HCT116 (cell line): Measurements from ENCODE around the gene HMGXB3. TPM values are rescaled to one million over a fixed set of nuclear protein-coding genes. Genes with fewer than 3 reads are reported as not detected.

ENCODE experiments used
- ATAC-seq: fragments of 200-7000 bp; cut with Tn5 transposase; 2 replicates; pipeline ENCODE4 v1.9.1; 2020; ENCODE audit warnings: mild to moderate bottlenecking, moderate library complexity
- BruUV-seq: library from RNA; stranded (reverse); fragments of 400-500 nt; replicated peaks from 2 replicates; lab custom pipeline; 2021; lab: Mats Ljungman, UMichigan
- CTCF ChIA-PET: fragments of 300-600 bp; sonication (Branson Sonifier 250); formaldehyde crosslinking; loops from one replicate; lab custom pipeline; 2021; ENCODE audit warnings: antibody characterized with exemption; lab: Charles Lee
- POLR2A ChIA-PET: fragments of 300-600, 350-600 bp; sonication (Branson Sonifier 250); formaldehyde crosslinking; loops from one replicate; lab custom pipeline; 2021; ENCODE audit warnings: antibody characterized with exemption; lab: Charles Lee
- RAD21 ChIA-PET, 2 experiments: fragments of 300-600 bp; sonication (Branson Sonifier 250); formaldehyde crosslinking; loops; one replicate each; lab custom pipeline; 2023; ENCODE audit warnings: low total read pairs in 2 of 2; ENCODE audit not compliant: uncharacterized antibody in 2 of 2, unreplicated experiment in 2 of 2, low non-redundant PET in 1 of 2; lab: Charles Lee
- DNase-seq: peaks from one replicate; pipeline ENCODE4 v3.0.0-alpha.2; 2010; ENCODE audit warnings: low read depth, low spot score
- H2AFZ ChIP-seq: fragments of 200-600 bp; shearing (Covaris generic), sonication (generic); 2 replicates; pipeline ENCODE4 v1.6.1; 2017; ENCODE audit warnings: low read depth, mixed run types, mixed read lengths, antibody characterized with exemption, low read length; ENCODE audit not compliant: poor library complexity, severe bottlenecking
- H3K27ac ChIP-seq: 2 replicates; pipeline ENCODE4 v1.5.1; 2012; ENCODE audit warnings: low read depth, low read length
- H3K27me3 ChIP-seq: fragments of 200-600 bp; sonication (generic); 2 replicates; pipeline ENCODE4 v1.6.1; 2016; ENCODE audit warnings: mixed run types, low read length, mixed read lengths; ENCODE audit not compliant: insufficient read depth
- H3K36me3 ChIP-seq, 2 experiments: fragments of 200-500 bp in 1 of 2; fragments of 200-600 bp in 1 of 2; sonication (Bioruptor generic) in 1 of 2; sonication (generic) in 1 of 2; 2 replicates each; pipeline versions ENCODE4 v1.5.1 to v1.6.1; 2014 to 2016; ENCODE audit warnings: low read length in 2 of 2, inconsistent platforms in 1 of 2, mixed read lengths in 1 of 2, mixed run types in 1 of 2; ENCODE audit not compliant: insufficient read depth in 2 of 2, control insufficient read depth in 1 of 2
- H3K4me1 ChIP-seq, 2 experiments: fragments of 200-600 bp in 1 of 2; sonication (generic) in 1 of 2; 2 replicates each; pipeline versions ENCODE4 v1.5.1 to v1.6.1; 2012 to 2017; ENCODE audit warnings: low read length in 2 of 2, inconsistent platforms in 1 of 2, mild to moderate bottlenecking in 1 of 2, mixed read lengths in 1 of 2, mixed run types in 1 of 2, moderate library complexity in 1 of 2; ENCODE audit not compliant: insufficient read depth in 2 of 2, control insufficient read depth in 1 of 2
- H3K4me2 ChIP-seq: fragments of 200-600 bp; sonication (generic); 2 replicates; pipeline ENCODE4 v1.6.1; 2017; ENCODE audit warnings: mixed run types, low read length, mixed read lengths
- H3K4me3 ChIP-seq, 2 experiments: fragments of 200-600 bp in 1 of 2; sonication (generic) in 1 of 2; replicated peaks in 1 of 2; 2 replicates each; pipeline ENCODE4 v1.5.1; 2011 to 2016; ENCODE audit warnings: low read length in 2 of 2, control low read depth in 1 of 2, low read depth in 1 of 2, mild to moderate bottlenecking in 1 of 2, mixed read lengths in 1 of 2, mixed run types in 1 of 2
- H3K79me2 ChIP-seq: fragments of 200-600 bp; sonication (generic); 2 replicates; pipeline ENCODE4 v1.6.1; 2017; ENCODE audit warnings: mild to moderate bottlenecking, mixed run types, low read length, moderate library complexity, mixed read lengths; ENCODE audit not compliant: insufficient read depth
- H3K9ac ChIP-seq: fragments of 200-600 bp; sonication (generic); 2 replicates; pipeline ENCODE4 v1.6.1; 2016; ENCODE audit warnings: low read length, mixed read lengths
- H3K9me2 ChIP-seq: fragments of 200-600 bp; sonication (generic), shearing (Covaris generic); 2 replicates; pipeline ENCODE4 v1.6.1; 2017; ENCODE audit warnings: mixed run types, mild to moderate bottlenecking, moderate library complexity; ENCODE audit not compliant: insufficient read depth
- H3K9me3 ChIP-seq, 2 experiments: fragments of 200-500 bp in 1 of 2; fragments of 200-600 bp in 1 of 2; sonication (Bioruptor generic) in 1 of 2; sonication (generic) in 1 of 2; 2 replicates each; pipeline ENCODE4 v1.6.1; 2014 to 2017; ENCODE audit warnings: low read length in 2 of 2, mixed read lengths in 2 of 2, inconsistent platforms in 1 of 2, low read depth in 1 of 2, mild to moderate bottlenecking in 1 of 2, mixed run types in 1 of 2, moderate library complexity in 1 of 2; ENCODE audit not compliant: control insufficient read depth in 1 of 2, insufficient read depth in 1 of 2
- H4K20me1 ChIP-seq: fragments of 200-600 bp; sonication (generic), shearing (Covaris generic); 2 replicates; pipeline ENCODE4 v1.6.1; 2017; ENCODE audit warnings: mixed run types, mild to moderate bottlenecking, moderate library complexity; ENCODE audit not compliant: insufficient read depth
- CBX3 ChIP-seq: IDR thresholded peaks from 2 replicates; pipeline ENCODE4 v1.6.1; 2012; ENCODE audit warnings: low read depth
- CEBPB ChIP-seq: IDR thresholded peaks from 2 replicates; pipeline ENCODE4 v1.6.1; 2012; ENCODE audit warnings: low read depth
- ELF1 ChIP-seq: IDR thresholded peaks from 2 replicates; pipeline ENCODE4 v1.6.1; 2012; ENCODE audit warnings: low read depth, borderline replicate concordance
- EZH2 ChIP-seq: fragments of 200-600 bp; sonication (generic); IDR thresholded peaks from 2 replicates; pipeline ENCODE4 v1.6.1; 2017; ENCODE audit warnings: antibody characterized with exemption, mixed run types
- EZH2phosphoT487 ChIP-seq: fragments of 200-600 bp; IDR thresholded peaks from 2 replicates; pipeline ENCODE4 v1.6.1; 2018; ENCODE audit warnings: antibody characterized with exemption, borderline replicate concordance
- JUND ChIP-seq: IDR thresholded peaks from 2 replicates; pipeline ENCODE4 v1.6.1; 2012
- POLR2AphosphoS5 ChIP-seq: IDR thresholded peaks from 2 replicates; pipeline ENCODE4 v1.6.1; 2011; ENCODE audit warnings: mild to moderate bottlenecking, low read depth, low read length, moderate library complexity
- RAD21 ChIP-seq: IDR thresholded peaks from 2 replicates; pipeline ENCODE4 v1.6.1; 2012; ENCODE audit warnings: low read depth, mild to moderate bottlenecking
- SIN3A ChIP-seq: IDR thresholded peaks from 2 replicates; pipeline ENCODE4 v1.6.1; 2012; ENCODE audit warnings: low read depth
- SP1 ChIP-seq: IDR thresholded peaks from 2 replicates; pipeline ENCODE4 v1.6.1; 2012; ENCODE audit warnings: low read depth
- SRF ChIP-seq: IDR thresholded peaks from 2 replicates; pipeline ENCODE4 v1.6.1; 2012; ENCODE audit warnings: low read depth
- TCF7L2 ChIP-seq: IDR thresholded peaks from 2 replicates; pipeline ENCODE4 v1.7.0; 2011; ENCODE audit warnings: borderline replicate concordance, inconsistent platforms; ENCODE audit not compliant: insufficient read depth, insufficient read length; ENCODE audit errors: extremely low read depth
- ZFX ChIP-seq: fragments of 450-650 bp; IDR thresholded peaks from 2 replicates; pipeline ENCODE4 v1.6.1; 2017
- intact Hi-C: fragments of 100-400 bp; cut with micrococcal nuclease; formaldehyde crosslinking; loops from 2 replicates; pipeline ENCODE4 v1.10.0; 2022
- total RNA-seq: library from RNA; stranded (reverse); gene quantifications from one replicate; pipeline ENCODE4 v1.2.1, GENCODE V29; 2021; ENCODE audit not compliant: unreplicated experiment
- TF ChIP-seq, protein P1 (sequence below): IDR thresholded peaks from 2 replicates; pipeline ENCODE4 v1.6.1; 2011; ENCODE audit warnings: mild to moderate bottlenecking, low read length, moderate library complexity; ENCODE audit not compliant: insufficient replicate concordance; ENCODE audit errors: extremely low read depth
- TF ChIP-seq, protein P2 (sequence below): IDR thresholded peaks from 2 replicates; pipeline ENCODE4 v1.6.1; 2012
- TF ChIP-seq, protein P3 (sequence below), 3 experiments: fragments of 200-600 bp in 1 of 3; sonication (generic) in 1 of 3; IDR thresholded peaks in 2 of 3; conservative IDR thresholded peaks in 1 of 3; 2 replicates each; pipeline ENCODE4 v1.5.1; 2012 to 2017; ENCODE audit warnings: low read depth in 2 of 3, low read length in 2 of 3, antibody characterized with exemption in 1 of 3, borderline replicate concordance in 1 of 3, control low read depth in 1 of 3, mild to moderate bottlenecking in 1 of 3, mixed read lengths in 1 of 3, mixed run types in 1 of 3, moderate library complexity in 1 of 3; ENCODE audit not compliant: insufficient read depth in 1 of 3
- TF ChIP-seq, protein P4 (sequence below): IDR thresholded peaks from 2 replicates; pipeline ENCODE4 v1.6.1; 2012

The HMGXB3 gene
- total RNA-seq, 1 experiment from 2014 or later = 41.8 TPM

DNA sequence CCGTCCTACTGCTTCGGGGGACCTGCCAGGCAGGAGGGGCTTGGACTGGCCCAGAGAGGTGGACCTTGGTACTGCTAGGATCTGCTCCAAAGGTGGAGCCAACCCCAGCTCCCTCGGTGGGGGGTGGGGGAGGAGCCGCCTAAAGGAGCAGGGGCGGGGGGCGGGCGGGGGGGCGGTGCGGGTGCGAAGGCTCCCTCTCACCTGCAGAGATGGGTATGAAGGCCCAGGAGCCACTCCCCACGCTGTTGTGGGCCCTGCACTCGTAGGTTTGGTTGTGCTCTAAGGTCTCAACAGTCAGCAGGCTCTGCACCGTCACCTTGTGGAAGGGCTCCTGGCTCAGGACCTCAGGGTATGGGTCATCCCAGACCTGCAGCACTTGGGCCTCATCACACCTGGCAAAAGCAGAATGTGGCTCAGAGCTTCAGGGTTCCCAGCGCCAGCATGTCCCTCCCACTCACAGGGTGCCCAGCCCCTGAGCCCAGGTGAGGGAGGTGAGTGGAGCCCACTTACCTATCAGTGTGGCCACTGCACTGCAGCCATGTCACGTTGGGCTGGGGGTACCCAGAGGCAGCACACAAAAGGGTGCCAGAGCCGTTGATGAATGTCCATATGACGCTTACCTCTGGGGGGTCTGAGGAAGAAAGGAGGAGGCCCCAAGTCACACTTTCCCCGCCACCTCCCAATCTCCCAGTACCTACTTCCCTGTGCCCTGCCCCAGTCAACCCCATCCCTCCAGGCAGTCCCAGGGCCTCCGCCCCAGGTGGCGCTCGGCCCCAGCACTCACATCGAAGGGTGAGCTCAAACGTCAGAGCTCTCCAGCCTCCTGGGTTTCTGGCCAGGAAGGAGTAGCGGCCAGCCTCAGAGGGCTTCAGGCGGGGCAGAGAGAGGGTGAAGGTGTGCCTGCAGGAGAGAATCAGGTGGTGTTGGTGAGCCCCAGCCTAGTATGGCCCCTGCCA lies 69.4 kb downstream of the HMGXB3 start (continued):
- no peak for TF ChIP-seq SRF

DNA sequence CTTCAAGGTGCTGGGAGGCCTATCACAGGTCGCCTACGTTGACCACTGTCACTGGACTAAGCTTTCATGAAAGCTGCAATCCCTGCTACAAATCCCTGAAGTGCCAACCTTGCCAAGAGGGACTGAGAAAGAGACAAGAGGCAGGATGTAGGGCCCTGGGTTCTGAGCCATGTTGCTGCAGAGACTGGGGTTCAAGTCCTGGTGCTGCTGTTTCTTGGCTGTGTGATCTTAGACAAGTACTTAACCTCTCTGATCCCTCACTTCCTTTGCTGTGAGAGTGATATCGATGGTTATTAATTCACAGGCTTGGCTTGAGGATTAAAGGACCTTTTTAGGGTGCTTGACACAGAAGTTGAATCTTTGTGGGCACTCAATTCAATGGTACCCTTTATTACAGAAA lies 70.3 kb downstream of the HMGXB3 start:
- Histone ChIP-seq H3K36me3 (no peaks in the 10 kb centered on the region), H3K4me1 (peaks cover 0 to 3% of the 10 kb centered on the region in 2 experiments; a peak in 1 of 4 replicates), H3K9ac (no peak overlapping the region), H3K27me3 (no peaks in the 10 kb centered on the region), H3K4me2 (no peak overlapping the region), H3K9me2 (no peaks in the 10 kb centered on the region), H4K20me1 (no peaks in the 10 kb centered on the region), H2AFZ (no peak overlapping the region), H3K9me3 (no peaks in the 10 kb centered on the region), H3K4me3 (no peak overlapping the region), H3K27ac (no peak overlapping the region), H3K79me2 (no peaks in the 10 kb centered on the region)
- ChIA-PET RAD21 (no interaction called here), POLR2A (no interaction called here), CTCF (no interaction called here)
- DNase-seq (no peak), ATAC-seq (no peak)
- intact Hi-C loops = no loop called here
- BruUV-seq = no TSS peak
- TF ChIP-seq, protein P1, sequence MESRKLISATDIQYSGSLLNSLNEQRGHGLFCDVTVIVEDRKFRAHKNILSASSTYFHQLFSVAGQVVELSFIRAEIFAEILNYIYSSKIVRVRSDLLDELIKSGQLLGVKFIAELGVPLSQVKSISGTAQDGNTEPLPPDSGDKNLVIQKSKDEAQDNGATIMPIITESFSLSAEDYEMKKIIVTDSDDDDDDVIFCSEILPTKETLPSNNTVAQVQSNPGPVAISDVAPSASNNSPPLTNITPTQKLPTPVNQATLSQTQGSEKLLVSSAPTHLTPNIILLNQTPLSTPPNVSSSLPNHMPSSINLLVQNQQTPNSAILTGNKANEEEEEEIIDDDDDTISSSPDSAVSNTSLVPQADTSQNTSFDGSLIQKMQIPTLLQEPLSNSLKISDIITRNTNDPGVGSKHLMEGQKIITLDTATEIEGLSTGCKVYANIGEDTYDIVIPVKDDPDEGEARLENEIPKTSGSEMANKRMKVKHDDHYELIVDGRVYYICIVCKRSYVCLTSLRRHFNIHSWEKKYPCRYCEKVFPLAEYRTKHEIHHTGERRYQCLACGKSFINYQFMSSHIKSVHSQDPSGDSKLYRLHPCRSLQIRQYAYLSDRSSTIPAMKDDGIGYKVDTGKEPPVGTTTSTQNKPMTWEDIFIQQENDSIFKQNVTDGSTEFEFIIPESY = no peak
- TF ChIP-seq ELF1 (no peak), TCF7L2 (no peak), CBX3 (no peak), RAD21 (no peak), CEBPB (no peak), SIN3A (no peak), JUND (no peak), ZFX (no peak), SRF (no peak), POLR2AphosphoS5 (no peak), EZH2phosphoT487 (no peak), EZH2 (no peak), SP1 (no peak)
- TF ChIP-seq, protein P2, sequence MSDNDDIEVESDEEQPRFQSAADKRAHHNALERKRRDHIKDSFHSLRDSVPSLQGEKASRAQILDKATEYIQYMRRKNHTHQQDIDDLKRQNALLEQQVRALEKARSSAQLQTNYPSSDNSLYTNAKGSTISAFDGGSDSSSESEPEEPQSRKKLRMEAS = no peak
- TF ChIP-seq, protein P3, sequence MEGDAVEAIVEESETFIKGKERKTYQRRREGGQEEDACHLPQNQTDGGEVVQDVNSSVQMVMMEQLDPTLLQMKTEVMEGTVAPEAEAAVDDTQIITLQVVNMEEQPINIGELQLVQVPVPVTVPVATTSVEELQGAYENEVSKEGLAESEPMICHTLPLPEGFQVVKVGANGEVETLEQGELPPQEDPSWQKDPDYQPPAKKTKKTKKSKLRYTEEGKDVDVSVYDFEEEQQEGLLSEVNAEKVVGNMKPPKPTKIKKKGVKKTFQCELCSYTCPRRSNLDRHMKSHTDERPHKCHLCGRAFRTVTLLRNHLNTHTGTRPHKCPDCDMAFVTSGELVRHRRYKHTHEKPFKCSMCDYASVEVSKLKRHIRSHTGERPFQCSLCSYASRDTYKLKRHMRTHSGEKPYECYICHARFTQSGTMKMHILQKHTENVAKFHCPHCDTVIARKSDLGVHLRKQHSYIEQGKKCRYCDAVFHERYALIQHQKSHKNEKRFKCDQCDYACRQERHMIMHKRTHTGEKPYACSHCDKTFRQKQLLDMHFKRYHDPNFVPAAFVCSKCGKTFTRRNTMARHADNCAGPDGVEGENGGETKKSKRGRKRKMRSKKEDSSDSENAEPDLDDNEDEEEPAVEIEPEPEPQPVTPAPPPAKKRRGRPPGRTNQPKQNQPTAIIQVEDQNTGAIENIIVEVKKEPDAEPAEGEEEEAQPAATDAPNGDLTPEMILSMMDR (IDR thresholded peaks at IDR 0.05 in 2 of 3, conservative IDR thresholded peaks at IDR 0.05 in 1 of 3; ENCODE audit: borderline replicate concordance in 1 of 3, insufficient read depth in 1 of 3, low read depth in 2 of 3, low read length in 2 of 3) = no peak
- TF ChIP-seq, protein P4, sequence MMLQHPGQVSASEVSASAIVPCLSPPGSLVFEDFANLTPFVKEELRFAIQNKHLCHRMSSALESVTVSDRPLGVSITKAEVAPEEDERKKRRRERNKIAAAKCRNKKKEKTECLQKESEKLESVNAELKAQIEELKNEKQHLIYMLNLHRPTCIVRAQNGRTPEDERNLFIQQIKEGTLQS = no peak
